ENCODE data around the gene TRIM33. TPM values are rescaled to one million over a fixed set of nuclear protein-coding genes. Genes with fewer than 3 reads are reported as not detected.

TRIM33 gene
- total and polyA plus RNA-seq, 2 experiments from 2014 or later: 50.3 to 51.1 TPM

DNA sequence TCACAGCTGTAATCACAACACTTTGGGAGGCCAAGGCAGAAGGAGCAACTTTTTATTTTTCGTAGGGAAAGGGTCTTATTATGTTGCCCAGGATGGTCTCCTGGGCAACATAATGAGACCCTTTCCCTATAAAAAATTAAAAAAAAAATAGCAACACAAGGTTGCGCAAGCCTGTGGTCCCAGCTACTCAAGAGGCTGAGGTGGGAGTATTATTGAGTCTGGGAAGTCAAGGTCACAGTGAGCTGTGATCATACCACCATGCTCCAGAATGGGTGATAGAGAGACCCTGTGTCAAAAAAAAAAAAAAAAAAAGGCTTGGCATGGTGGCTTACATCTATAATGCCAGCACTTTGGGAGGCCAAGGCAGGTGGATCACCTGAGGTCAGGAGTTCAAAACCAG lies 131.6 kb downstream of the TRIM33 start:
- Mint-ChIP-seq H3K27ac (no peak overlapping the region), H3K36me3 (ENCODE audit: low read depth) (peaks cover 27% of the 10 kb centered on the region; the same call in 2 of the 3 replicates), H3K4me1 (no peaks in the 10 kb centered on the region), H3K9me3 (peaks cover 50% of the 10 kb centered on the region), H3K4me3 (no peak overlapping the region), H3K27me3 (ENCODE audit: insufficient read depth, low read depth, poor library complexity) (no peaks in the 10 kb centered on the region)
- no peaks in the 10 kb centered on the region for H3F3A ChIP-seq (replicated peaks; ENCODE audit: low read depth)
- no peaks in the 10 kb centered on the region for H3K4me1 ChIP-seq (ENCODE audit: insufficient read depth)
- no peaks in the 10 kb centered on the region for H3K79me2 ChIP-seq (replicated peaks; ENCODE audit: insufficient read depth)
- no peaks in the 10 kb centered on the region for H4K20me1 ChIP-seq (replicated peaks; ENCODE audit: insufficient read depth)
- DNase-seq (ENCODE audit: low spot score) (no peak), ATAC-seq (no peak)
- H3K4me3 ChIP-seq: no peak overlapping the region
- H2AFZ ChIP-seq: no peak overlapping the region
- H3K27ac ChIP-seq (ENCODE audit: low read depth): no peak overlapping the region
- no peaks in the 10 kb centered on the region; the same call in 1 of the 2 replicates for H3K36me3 ChIP-seq (ENCODE audit: insufficient read depth)
- no peaks in the 10 kb centered on the region for H3K27me3 ChIP-seq (ENCODE audit: insufficient read depth)
- TF ChIP-seq, protein P1, sequence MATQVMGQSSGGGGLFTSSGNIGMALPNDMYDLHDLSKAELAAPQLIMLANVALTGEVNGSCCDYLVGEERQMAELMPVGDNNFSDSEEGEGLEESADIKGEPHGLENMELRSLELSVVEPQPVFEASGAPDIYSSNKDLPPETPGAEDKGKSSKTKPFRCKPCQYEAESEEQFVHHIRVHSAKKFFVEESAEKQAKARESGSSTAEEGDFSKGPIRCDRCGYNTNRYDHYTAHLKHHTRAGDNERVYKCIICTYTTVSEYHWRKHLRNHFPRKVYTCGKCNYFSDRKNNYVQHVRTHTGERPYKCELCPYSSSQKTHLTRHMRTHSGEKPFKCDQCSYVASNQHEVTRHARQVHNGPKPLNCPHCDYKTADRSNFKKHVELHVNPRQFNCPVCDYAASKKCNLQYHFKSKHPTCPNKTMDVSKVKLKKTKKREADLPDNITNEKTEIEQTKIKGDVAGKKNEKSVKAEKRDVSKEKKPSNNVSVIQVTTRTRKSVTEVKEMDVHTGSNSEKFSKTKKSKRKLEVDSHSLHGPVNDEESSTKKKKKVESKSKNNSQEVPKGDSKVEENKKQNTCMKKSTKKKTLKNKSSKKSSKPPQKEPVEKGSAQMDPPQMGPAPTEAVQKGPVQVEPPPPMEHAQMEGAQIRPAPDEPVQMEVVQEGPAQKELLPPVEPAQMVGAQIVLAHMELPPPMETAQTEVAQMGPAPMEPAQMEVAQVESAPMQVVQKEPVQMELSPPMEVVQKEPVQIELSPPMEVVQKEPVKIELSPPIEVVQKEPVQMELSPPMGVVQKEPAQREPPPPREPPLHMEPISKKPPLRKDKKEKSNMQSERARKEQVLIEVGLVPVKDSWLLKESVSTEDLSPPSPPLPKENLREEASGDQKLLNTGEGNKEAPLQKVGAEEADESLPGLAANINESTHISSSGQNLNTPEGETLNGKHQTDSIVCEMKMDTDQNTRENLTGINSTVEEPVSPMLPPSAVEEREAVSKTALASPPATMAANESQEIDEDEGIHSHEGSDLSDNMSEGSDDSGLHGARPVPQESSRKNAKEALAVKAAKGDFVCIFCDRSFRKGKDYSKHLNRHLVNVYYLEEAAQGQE (IDR thresholded peaks at IDR 0.05; ENCODE audit: unreplicated experiment): no peak
- no peak for TF ChIP-seq ZNF331 (CRISPR knock-in tag; IDR thresholded peaks at IDR 0.05; ENCODE audit: low read depth)
- TF ChIP-seq NANOG (IDR thresholded peaks at IDR 0.05; ENCODE audit: borderline replicate concordance): no peak
- TF ChIP-seq JUNB (IDR thresholded peaks at IDR 0.05; ENCODE audit: unreplicated experiment): no peak
- TF ChIP-seq EZH2phosphoT487 (IDR thresholded peaks at IDR 0.05; ENCODE audit: unreplicated experiment): no peak
- no peak for TF ChIP-seq ZNF114 (CRISPR knock-in tag; IDR thresholded peaks at IDR 0.05)
- no peak for TF ChIP-seq STAT1 (IDR thresholded peaks at IDR 0.05; ENCODE audit: unreplicated experiment)
- no peak for TF ChIP-seq CREB1 (CRISPR knock-in tag; IDR thresholded peaks at IDR 0.05; ENCODE audit: low read depth)
- TF ChIP-seq, protein P2, sequence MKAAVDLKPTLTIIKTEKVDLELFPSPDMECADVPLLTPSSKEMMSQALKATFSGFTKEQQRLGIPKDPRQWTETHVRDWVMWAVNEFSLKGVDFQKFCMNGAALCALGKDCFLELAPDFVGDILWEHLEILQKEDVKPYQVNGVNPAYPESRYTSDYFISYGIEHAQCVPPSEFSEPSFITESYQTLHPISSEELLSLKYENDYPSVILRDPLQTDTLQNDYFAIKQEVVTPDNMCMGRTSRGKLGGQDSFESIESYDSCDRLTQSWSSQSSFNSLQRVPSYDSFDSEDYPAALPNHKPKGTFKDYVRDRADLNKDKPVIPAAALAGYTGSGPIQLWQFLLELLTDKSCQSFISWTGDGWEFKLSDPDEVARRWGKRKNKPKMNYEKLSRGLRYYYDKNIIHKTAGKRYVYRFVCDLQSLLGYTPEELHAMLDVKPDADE (IDR thresholded peaks at IDR 0.05): no peak
- TF ChIP-seq, protein P3, sequence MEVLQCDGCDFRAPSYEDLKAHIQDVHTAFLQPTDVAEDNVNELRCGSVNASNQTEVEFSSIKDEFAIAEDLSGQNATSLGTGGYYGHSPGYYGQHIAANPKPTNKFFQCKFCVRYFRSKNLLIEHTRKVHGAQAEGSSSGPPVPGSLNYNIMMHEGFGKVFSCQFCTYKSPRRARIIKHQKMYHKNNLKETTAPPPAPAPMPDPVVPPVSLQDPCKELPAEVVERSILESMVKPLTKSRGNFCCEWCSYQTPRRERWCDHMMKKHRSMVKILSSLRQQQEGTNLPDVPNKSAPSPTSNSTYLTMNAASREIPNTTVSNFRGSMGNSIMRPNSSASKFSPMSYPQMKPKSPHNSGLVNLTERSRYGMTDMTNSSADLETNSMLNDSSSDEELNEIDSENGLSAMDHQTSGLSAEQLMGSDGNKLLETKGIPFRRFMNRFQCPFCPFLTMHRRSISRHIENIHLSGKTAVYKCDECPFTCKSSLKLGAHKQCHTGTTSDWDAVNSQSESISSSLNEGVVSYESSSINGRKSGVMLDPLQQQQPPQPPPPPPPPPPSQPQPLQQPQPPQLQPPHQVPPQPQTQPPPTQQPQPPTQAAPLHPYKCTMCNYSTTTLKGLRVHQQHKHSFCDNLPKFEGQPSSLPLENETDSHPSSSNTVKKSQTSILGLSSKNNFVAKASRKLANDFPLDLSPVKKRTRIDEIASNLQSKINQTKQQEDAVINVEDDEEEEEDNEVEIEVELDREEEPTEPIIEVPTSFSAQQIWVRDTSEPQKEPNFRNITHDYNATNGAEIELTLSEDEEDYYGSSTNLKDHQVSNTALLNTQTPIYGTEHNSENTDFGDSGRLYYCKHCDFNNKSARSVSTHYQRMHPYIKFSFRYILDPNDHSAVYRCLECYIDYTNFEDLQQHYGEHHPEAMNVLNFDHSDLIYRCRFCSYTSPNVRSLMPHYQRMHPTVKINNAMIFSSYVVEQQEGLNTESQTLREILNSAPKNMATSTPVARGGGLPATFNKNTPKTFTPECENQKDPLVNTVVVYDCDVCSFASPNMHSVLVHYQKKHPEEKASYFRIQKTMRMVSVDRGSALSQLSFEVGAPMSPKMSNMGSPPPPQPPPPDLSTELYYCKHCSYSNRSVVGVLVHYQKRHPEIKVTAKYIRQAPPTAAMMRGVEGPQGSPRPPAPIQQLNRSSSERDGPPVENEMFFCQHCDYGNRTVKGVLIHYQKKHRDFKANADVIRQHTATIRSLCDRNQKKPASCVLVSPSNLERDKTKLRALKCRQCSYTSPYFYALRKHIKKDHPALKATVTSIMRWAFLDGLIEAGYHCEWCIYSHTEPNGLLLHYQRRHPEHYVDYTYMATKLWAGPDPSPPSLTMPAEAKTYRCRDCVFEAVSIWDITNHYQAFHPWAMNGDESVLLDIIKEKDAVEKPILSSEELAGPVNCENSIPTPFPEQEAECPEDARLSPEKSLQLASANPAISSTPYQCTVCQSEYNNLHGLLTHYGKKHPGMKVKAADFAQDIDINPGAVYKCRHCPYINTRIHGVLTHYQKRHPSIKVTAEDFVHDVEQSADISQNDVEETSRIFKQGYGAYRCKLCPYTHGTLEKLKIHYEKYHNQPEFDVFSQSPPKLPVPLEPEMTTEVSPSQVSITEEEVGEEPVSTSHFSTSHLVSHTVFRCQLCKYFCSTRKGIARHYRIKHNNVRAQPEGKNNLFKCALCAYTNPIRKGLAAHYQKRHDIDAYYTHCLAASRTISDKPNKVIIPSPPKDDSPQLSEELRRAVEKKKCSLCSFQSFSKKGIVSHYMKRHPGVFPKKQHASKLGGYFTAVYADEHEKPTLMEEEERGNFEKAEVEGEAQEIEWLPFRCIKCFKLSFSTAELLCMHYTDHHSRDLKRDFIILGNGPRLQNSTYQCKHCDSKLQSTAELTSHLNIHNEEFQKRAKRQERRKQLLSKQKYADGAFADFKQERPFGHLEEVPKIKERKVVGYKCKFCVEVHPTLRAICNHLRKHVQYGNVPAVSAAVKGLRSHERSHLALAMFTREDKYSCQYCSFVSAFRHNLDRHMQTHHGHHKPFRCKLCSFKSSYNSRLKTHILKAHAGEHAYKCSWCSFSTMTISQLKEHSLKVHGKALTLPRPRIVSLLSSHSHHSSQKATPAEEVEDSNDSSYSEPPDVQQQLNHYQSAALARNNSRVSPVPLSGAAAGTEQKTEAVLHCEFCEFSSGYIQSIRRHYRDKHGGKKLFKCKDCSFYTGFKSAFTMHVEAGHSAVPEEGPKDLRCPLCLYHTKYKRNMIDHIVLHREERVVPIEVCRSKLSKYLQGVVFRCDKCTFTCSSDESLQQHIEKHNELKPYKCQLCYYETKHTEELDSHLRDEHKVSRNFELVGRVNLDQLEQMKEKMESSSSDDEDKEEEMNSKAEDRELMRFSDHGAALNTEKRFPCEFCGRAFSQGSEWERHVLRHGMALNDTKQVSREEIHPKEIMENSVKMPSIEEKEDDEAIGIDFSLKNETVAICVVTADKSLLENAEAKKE (CRISPR knock-in tag; IDR thresholded peaks at IDR 0.05): no peak
- no peak for TF ChIP-seq POLR2AphosphoS5 (IDR thresholded peaks at IDR 0.05; ENCODE audit: low read depth)
- TF ChIP-seq, protein P4, sequence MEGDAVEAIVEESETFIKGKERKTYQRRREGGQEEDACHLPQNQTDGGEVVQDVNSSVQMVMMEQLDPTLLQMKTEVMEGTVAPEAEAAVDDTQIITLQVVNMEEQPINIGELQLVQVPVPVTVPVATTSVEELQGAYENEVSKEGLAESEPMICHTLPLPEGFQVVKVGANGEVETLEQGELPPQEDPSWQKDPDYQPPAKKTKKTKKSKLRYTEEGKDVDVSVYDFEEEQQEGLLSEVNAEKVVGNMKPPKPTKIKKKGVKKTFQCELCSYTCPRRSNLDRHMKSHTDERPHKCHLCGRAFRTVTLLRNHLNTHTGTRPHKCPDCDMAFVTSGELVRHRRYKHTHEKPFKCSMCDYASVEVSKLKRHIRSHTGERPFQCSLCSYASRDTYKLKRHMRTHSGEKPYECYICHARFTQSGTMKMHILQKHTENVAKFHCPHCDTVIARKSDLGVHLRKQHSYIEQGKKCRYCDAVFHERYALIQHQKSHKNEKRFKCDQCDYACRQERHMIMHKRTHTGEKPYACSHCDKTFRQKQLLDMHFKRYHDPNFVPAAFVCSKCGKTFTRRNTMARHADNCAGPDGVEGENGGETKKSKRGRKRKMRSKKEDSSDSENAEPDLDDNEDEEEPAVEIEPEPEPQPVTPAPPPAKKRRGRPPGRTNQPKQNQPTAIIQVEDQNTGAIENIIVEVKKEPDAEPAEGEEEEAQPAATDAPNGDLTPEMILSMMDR (conservative IDR thresholded peaks at IDR 0.05; ENCODE audit: low read depth in 2 of 2): no peak
- TF ChIP-seq EZH2 (IDR thresholded peaks at IDR 0.05; ENCODE audit: low read depth, unreplicated experiment): no peak
- no peaks in the 10 kb centered on the region for H3K9me2 ChIP-seq (ENCODE audit: insufficient read depth)
- H3K4me2 ChIP-seq: no peak overlapping the region

All from GM23338 (cell line).